ENCODE results near the gene CRHBP.

GRCh38 chr5:76947082-76947503 lies 5.8 kb upstream of the CRHBP start:
- TF ChIP-seq POLR2A (IDR thresholded peaks at IDR 0.05) (no peak), CTCF (IDR thresholded peaks at IDR 0.05) (no peak), POLR2AphosphoS5 (IDR thresholded peaks at IDR 0.05) (no peak)
